Ovary (tissue), 3 donors: ENCODE data around the gene MEGF6.

Experiments
- EP300 ChIP-seq: sonication (generic); formaldehyde crosslinking; IDR thresholded peaks from one replicate; pipeline ENCODE4 v1.6.1; 2017; ENCODE audit warnings: antibody characterized with exemption
- TF ChIP-seq, protein P1 (sequence below), 3 donors: fragments of 450-650 bp in 2 of 3; fragments of 200-600 bp in 1 of 3; IDR thresholded peaks; one replicate each; pipeline versions ENCODE4 v1.5.1 to v1.8.0; 2016 to 2022; ENCODE audit warnings: antibody characterized with exemption in 3 of 3, mild to moderate bottlenecking in 1 of 3
- donor health status: DM: no; HTN: no; CAD: no.

DNA sequence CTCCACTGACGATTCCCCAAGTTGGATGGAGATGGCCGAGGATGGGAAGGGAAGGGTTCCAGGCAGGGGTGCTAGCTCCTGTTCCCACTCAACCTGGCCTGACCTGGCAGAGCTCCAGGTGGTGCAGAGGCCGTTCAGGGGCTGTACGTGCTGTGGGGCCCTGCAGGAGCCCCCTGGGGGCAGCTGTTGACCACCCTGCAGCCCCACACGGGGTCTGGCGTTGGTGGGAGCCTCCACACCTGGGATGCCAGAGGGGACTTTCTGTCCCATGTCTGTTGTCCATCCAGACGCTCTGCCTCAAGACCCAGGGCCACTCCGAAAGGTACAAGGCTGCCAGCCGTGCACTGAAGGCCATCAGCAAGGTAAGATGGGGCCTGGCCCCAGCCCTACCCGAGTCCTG lies 136.9 kb downstream of the MEGF6 start:
- TF ChIP-seq, protein P1, sequence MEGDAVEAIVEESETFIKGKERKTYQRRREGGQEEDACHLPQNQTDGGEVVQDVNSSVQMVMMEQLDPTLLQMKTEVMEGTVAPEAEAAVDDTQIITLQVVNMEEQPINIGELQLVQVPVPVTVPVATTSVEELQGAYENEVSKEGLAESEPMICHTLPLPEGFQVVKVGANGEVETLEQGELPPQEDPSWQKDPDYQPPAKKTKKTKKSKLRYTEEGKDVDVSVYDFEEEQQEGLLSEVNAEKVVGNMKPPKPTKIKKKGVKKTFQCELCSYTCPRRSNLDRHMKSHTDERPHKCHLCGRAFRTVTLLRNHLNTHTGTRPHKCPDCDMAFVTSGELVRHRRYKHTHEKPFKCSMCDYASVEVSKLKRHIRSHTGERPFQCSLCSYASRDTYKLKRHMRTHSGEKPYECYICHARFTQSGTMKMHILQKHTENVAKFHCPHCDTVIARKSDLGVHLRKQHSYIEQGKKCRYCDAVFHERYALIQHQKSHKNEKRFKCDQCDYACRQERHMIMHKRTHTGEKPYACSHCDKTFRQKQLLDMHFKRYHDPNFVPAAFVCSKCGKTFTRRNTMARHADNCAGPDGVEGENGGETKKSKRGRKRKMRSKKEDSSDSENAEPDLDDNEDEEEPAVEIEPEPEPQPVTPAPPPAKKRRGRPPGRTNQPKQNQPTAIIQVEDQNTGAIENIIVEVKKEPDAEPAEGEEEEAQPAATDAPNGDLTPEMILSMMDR (IDR thresholded peaks at IDR 0.05): no peak
- TF ChIP-seq EP300: no peak
